ENCODE measurements around the gene ATP8B2.

DNA sequence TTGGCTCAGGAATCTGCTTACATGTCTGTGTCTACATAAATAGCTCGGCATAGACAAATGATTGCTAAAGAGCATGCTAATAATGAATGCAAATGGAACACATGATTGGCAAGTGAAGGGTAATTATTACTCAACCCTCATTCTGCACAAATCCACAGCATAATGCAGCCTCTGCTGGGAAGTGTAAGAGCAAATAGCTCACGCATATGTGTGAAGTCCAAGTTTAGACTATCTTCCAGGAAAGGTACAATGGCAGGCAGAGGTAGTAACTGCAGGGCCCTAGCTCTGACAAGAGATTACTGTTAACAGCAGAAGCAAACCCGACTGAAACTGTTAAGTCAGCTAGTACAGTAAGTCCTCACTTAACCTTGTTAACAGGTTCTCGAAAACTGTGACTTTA, 72.8 kb downstream of the ATP8B2 start:
- TF ChIP-seq POLR2A (IDR thresholded peaks at IDR 0.05): no peak
- TF ChIP-seq, protein P1, sequence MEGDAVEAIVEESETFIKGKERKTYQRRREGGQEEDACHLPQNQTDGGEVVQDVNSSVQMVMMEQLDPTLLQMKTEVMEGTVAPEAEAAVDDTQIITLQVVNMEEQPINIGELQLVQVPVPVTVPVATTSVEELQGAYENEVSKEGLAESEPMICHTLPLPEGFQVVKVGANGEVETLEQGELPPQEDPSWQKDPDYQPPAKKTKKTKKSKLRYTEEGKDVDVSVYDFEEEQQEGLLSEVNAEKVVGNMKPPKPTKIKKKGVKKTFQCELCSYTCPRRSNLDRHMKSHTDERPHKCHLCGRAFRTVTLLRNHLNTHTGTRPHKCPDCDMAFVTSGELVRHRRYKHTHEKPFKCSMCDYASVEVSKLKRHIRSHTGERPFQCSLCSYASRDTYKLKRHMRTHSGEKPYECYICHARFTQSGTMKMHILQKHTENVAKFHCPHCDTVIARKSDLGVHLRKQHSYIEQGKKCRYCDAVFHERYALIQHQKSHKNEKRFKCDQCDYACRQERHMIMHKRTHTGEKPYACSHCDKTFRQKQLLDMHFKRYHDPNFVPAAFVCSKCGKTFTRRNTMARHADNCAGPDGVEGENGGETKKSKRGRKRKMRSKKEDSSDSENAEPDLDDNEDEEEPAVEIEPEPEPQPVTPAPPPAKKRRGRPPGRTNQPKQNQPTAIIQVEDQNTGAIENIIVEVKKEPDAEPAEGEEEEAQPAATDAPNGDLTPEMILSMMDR (IDR thresholded peaks at IDR 0.05): no peak

Measured in thyroid gland (tissue), 4 donors.